ENCODE measurements around the gene NPEPPS.
A peak's percentile ranks its signal among the peaks of the same experiment; 100 is the strongest.

The NPEPPS gene

GRCh38 chr17:47650525-47651522, 119.9 kb downstream of the NPEPPS start:
- in situ Hi-C loops (cut with MboI; ENCODE audit: low pct_unique_long_range_greater_than_20kb, low sequenced_read_pairs) = no loop called here
- DNase-seq = peak; percentile 95

GRCh38 chr17:47651704-47652103, 120.8 kb downstream of the NPEPPS start:
- no peak for DNase-seq
- in situ Hi-C loops (cut with MboI; ENCODE audit: low pct_unique_long_range_greater_than_20kb, low sequenced_read_pairs) = no loop called here

DNA sequence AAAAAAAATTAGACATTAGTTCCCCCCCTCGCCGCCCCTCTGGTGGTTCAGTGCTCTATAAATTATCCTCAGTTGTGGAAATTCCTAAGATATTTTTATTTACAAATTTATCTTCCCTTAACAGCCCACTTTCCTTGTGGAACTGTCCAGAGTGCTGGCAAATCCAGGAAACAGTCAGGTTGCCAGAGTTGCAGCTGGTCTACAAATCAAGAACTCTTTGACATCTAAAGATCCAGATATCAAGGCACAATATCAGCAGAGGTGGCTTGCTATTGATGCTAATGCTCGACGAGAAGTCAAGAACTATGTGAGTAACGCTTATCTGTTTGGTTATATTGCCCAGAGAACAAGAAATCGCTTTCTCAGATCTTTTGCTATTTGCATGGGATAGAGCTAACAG, 121.7 kb downstream of the NPEPPS start:
- DNase-seq = no peak

DNA sequence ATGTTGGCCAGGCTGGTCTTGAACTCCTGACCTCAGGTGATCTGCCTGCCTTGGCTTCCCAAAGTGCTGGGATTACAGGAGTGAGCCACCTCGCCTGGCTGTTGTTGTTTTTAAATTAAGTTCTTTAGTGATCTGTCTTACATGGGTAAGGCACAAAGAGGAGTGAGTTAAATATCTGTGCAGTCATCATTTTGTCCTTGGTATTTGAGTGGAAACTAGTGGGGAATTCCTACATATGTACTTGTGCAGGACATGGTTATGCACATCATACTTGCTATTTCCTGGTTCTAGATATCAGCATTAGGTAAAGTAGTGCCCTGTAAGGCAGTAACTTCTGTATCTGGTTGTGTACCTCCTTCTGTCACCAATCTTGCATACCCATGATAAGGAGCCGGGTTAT, 122.5 kb downstream of the NPEPPS start:
- in situ Hi-C loops (cut with MboI; ENCODE audit: low pct_unique_long_range_greater_than_20kb, low sequenced_read_pairs) = no loop called here
- DNase-seq = no peak

More for the DNA sequence above, 121.7 kb downstream of the NPEPPS start:
- in situ Hi-C loops (cut with MboI; ENCODE audit: low pct_unique_long_range_greater_than_20kb, low sequenced_read_pairs) = no loop called here

GRCh38 chr17:47654991-47655390, 124.1 kb downstream of the NPEPPS start:
- no peak for DNase-seq
- in situ Hi-C loops (cut with MboI; ENCODE audit: low pct_unique_long_range_greater_than_20kb, low sequenced_read_pairs) = no loop called here

GRCh38 chr17:47660064-47660492, 129.2 kb downstream of the NPEPPS start:
- in situ Hi-C loops (cut with MboI; ENCODE audit: low pct_unique_long_range_greater_than_20kb, low sequenced_read_pairs) = no loop called here
- no peak for DNase-seq

DNA sequence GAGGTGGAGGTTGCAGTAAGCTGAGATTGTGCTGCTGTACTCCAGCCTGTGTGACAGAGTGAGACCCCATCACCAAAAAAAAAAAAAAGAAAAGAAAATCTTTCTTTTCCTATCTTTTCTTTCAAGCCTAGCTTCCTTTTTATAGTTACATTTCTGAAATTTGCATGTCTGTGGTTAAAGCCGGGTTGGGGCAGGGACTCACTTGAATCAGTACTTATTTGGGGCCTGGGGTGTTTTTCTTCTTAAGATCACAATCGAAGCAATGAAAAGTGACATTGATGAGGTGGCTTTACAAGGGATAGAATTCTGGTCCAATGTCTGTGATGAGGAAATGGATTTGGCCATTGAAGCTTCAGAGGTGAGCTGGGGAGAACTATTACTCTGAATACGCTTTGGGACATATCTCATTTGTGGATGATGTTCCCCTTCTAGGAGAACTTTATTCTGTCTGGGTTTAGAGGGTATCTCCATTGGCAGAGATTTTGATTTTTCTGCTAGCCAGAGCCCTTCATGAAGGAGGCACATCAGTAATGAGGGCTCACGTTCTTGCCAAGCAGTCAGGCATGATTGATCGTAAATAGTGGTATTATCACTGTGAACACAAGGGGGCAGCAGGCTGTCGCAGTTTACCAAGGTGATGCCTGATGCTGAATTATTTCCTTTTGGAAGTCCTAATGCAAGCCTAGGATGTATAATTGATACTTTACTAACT, 133.2 kb downstream of the NPEPPS start:
- DNase-seq = peak; percentile 78
- in situ Hi-C loops (cut with MboI; ENCODE audit: low pct_unique_long_range_greater_than_20kb, low sequenced_read_pairs) = no loop called here

DNA sequence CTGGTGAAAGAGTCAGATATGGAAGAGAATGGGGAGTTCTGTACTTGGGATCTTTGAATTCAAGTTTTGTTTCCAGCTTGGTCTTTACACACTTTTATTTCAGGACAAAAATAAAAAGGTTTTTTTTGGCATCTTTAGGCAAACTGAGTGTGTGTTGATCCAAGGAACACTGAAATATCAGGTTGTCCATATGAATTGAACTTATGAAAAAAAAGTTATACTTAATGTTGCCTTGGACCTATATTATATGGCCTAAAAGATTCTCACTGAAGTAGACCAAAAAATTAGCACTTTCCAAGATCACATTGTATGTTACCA, 133.7 kb downstream of the NPEPPS start:
- no peak for DNase-seq
- in situ Hi-C loops (cut with MboI; ENCODE audit: low pct_unique_long_range_greater_than_20kb, low sequenced_read_pairs) = no loop called here

DNA sequence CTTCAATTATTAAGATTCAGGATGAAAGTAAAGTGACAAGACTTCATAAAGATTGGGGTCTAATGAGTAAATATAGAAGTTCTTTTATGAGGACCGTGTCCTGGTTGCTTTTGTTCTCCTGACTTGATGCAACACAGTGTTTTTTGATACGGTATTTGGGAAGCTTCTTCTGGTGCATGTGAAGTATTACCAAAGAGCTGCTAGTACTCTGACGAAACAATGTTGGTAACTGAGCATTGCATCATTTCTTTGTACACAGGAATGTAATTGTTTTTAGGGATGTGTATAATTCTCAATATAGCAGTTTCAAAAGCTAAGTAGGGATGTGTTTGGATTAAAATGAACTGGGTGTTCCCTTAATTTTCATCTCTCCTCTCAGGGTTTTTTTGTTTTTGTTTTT, 134.7 kb downstream of the NPEPPS start:
- in situ Hi-C loops (cut with MboI; ENCODE audit: low pct_unique_long_range_greater_than_20kb, low sequenced_read_pairs) = no loop called here
- no peak for DNase-seq

DNA sequence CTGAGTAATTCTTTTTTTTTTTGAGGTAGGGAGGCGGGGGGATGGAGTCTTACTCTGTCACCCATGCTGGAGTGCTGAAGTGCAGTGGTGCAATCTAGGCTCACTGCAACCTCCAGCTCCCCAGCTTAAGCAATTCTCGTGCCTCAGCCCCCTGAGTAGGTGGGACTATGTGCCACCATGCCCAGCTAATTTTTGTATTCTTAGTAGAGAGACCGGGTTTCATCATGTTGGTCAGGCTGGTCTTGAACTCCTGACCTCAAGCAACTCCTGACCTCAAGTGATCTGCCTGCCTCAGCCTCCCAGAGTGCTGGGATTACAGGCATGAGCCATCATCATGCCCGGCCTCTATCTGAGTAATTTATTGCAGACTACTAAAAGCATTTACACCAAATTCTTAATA, 138.2 kb downstream of the NPEPPS start:
- DNase-seq = no peak
- in situ Hi-C loops (cut with MboI; ENCODE audit: low pct_unique_long_range_greater_than_20kb, low sequenced_read_pairs) = no loop called here

DNA sequence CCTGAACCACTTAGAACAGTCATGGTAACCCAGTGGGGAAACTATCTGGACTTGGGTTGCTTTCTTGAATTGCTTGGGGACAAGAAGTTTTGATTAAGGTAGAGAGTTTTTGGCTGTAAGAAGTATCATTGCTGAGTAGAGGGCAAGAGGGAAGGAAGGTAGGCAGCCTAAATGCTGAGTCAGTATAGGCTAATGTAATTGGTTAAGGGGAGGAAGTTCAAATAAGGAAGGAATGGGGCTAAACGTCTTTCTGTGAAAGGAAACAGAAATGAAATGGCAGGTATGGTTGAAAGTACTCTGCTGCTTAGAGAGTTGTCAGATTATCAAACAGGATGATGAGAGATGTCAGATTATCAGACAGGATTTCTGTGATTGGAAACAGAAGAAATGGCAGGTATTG, 139.2 kb downstream of the NPEPPS start:
- peak; percentile 49 for DNase-seq
- in situ Hi-C loops (cut with MboI; ENCODE audit: low pct_unique_long_range_greater_than_20kb, low sequenced_read_pairs) = no loop called here

Data from KBM-7 (cell line).